Epithelial cell of prostate (primary cell): Measurements from ENCODE around the gene LPA.
A peak's percentile ranks its signal among the peaks of the same experiment; 100 is the strongest.
"Not testable (repeated sequence)": the region's sequence is repeated elsewhere in the genome, so short reads cannot be mapped to it uniquely, and the experiment has no call there.

Source experiments
- DNase-seq: peaks from one replicate; pipeline ENCODE4 v3.0.0-alpha.2; 2011; ENCODE audit warnings: low read depth, low spot score
- H3K27ac ChIP-seq: fragments of 450-650 bp; 2 replicates; pipeline ENCODE4 v1.5.1; 2017; ENCODE audit warnings: mild to moderate bottlenecking

Gene LPA

DNA sequence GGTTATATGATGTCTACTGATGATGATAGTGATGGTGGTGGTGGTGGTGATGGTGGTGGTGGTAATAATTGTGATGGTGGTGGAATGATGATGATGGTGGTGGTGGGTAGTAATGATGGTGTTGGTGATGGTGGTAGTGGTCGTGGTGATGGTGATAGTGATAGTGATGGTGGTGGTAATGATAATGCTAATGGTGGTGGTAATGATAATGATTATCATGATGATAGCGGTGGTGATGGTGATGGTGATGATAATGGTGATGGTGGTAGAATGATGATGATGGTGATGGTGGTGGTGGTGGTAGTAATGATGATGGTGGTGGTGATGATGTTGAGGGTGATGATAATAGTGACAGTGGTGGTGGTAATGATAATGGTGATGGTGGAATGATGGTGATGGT, 4.5 kb upstream of the LPA start:
- no peak for DNase-seq

DNA sequence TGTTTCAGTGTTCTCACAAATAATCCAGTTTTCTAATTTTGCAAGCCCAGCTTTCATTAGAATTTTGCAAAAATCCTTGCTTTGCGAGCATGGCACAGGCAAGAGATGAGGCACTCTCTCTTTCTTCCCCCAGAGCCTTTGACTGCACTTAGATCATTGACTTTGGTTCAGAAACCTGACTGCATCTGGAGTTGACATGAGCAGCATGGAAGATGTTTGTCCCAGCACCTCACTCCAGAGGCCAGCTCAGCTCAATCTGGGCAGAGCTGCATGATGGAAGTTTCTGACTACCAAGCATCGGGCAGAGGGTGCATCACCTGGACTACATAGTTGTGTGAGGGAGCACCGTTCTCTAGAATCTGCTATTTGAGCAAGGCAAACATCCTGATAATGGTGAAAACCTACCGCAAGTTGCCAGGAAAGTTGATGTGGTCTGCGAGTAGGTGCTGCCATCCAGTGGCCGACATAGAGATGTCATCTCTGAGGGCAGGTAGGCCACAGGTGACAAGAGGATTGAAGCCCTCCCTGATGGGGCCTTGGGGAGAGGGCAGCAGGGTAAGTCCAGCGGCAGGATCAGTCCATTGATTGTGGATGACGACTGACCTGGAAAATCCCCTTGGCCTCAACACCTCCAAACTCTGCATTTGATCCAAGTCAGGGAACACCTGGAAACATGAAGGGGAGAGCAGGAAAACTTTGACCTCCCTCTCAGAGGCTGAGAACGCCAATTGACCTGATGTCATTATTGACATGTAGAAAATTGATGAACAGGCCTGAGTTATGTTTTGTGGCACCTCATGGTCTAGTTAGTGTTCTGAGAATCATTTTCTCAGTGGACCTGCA, 3.8 kb upstream of the LPA start:
- DNase-seq: peak; percentile 10

More for the DNA sequence above, 4.5 kb upstream of the LPA start:
- H3K27ac ChIP-seq: no peak overlapping the region

DNA sequence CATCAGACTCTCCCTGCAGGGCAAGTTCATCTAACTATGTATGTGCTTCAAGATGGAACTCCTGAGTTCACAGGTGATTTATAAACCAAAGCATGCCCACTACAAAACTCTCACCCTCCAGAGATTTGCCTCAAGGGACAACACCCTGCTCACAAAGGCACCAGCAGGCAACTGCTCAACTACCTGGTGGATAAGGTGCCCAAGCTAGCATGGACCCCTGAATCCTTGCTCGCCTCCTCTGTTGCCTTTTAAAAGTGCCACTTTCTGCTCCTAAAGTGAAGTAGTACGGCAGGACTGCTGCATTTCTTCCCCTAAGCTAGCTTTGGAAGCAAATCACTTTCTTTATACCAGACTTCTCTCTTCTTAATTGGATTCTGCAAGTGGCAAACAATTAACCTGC, 1.2 kb downstream of the LPA start:
- no peak for DNase-seq
- H3K27ac ChIP-seq: no peak overlapping the region

More for the DNA sequence above, 3.8 kb upstream of the LPA start:
- H3K27ac ChIP-seq: no peak overlapping the region

DNA sequence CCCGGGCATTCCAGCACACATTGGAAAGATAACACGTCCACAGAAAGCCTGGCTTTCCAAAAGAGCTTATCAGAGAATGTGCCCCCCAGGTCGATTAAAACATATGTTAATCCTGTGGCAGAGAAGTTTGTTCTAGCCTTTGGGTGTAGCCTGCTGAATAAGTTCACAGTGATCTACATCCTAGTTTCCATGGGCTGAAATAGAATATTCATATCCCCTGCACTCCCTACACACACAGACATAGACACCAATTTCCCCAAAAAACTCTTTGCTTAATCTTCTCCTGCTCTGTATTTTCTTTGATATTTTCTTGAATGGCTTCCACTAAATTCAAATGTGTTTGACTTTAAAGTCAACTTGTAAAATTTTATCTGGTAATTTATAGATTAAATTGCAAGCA, 1.6 kb downstream of the LPA start:
- H3K27ac ChIP-seq: no peak overlapping the region

DNA sequence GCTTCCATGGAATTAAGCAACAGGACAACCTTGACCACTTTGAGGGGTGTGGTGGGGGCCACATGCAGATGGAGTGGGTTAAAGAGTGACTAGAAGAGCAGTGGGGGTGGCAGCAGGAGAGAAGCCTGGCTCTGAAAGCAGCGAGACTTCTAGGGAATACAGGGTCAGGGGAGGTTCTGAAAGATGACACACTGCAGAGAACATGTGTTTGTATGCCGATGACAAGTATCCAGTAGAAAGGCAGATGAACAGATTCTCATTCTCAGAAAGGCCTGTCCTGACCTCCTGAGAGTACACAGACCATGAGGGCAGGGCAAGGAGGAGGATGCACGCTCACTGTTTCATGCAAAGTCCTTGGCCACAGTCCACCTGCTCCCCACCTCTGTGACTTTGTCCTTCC, 2.9 kb downstream of the LPA start:
- H3K27ac ChIP-seq: no peak overlapping the region
- DNase-seq: no peak

More for the DNA sequence above, 1.6 kb downstream of the LPA start:
- DNase-seq: no peak

DNA sequence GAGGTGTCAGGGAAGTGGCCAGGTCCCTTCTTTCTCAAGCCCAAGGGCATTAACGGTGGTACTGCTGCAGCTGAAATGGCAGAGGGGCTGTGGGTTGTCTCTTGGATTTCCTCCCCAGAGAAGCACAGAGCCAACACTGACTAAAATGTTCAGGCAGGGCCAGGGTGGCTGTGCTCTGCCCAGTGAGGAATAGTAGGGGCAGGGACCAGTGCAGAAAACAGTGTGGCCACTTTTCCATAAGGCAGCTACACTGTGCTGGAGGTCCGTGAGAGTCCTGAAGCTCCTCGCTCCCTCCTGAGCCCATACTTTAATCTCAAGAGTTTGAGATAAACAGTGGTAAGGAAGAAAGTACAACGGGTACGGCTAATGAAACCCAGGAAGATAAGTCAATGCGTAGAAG, 4.5 kb downstream of the LPA start:
- no peak for DNase-seq
- H3K27ac ChIP-seq: no peak overlapping the region

DNA sequence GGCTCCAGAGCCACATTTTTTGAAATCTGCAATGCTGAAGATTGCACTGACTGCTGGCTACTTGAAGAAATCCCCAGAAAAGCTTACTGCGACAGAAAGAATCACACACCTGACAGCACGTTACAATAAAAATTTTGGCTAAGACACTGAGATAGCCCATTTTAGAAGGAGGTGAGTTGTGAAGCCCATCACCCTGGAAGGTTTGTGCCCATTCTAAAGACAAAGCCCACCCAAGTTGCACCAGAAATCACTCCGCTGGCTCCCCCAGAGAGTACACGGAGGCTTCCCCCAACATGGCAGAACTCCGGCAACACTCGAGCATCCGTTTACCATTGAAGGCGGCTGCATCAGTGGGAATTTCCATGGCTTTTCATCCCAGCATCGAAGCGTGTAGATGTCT, 29.4 kb downstream of the LPA start:
- DNase-seq: no peak

DNA sequence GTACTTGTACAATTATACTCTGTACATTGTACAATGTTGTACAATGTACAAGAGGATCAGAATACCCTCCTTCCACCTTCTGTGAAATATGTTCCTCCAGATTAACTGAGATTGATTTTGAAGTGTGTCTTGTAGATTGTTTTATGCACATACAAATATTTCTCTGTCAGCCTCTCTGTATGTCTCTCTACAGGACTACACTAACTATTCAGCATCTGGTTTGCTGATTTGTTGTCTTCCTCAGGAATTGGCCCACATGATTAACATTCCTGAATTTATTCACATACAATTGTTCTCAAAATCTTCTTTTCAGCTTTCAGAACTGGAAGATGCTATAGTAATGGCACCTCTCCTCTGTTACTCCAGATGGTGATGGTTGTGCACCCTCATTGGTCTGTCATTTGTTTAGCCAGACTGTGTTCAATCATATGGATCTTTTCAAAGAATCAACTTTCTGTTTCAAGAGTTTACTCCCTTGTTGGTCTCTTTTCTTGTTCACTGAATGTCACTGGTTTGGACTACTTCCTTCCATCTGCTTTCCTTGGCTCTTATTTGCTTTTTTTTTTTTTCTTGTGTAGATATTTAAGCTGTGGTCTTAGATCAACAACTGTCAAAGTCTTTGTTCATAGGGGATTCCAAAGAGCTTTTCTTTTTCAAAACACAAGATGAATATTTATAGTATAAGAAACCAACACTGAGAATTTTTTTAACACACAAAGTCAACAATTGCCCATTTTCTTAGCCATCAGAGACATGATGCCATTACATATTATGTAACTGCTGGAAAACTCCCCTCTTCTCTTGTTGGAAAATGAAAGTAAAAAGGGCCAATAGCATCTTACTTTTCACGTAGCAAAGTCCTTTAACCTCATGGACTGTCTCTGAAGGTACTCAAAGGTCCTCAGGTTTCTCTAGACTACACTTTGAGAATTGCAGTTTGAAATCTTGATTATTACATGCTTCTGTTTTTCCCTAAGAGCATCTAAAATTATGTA, 67.9 kb downstream of the LPA start:
- no peak for DNase-seq
- H3K27ac ChIP-seq: no peak overlapping the region

More for the DNA sequence above, 29.4 kb downstream of the LPA start:
- H3K27ac ChIP-seq: no peak overlapping the region

DNA sequence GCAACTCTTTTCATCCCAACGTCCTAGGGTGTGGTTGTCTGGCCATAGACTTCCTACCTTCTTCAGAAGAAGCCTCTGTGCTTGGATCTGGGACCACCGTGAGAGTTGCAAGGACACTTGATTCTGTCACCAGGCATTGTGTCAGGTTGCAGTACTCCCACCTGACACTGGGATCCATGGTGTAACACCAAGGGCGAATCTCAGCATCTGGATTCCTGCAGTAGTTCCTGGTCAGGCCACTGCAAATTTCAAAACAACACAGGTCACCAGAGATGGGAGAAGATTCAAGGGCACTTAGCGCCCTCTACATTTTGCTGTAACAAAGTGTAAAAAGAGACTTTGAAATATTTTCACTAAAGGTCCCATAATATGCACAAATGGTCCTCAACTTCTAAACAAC, 68.8 kb downstream of the LPA start:
- DNase-seq, H3K27ac ChIP-seq: not testable (repeated sequence)

DNA sequence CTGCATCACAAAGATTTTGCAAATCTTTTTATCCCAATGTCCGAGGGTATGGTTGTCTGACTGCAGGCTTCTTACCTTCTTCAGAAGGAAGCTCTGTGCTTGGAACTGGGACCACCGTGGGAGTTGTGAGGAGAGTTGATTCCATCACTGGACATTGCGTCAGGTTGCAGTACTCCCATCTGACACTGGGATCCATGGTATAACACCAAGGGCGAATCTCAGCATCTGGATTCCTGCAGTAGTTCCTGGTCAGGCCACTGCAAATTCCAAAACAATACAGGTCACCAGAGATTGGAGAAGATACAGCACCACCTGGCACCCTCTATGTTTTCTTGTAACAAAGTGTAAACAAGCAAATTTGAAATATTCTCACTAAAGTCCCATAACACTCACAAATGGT, 77.7 kb downstream of the LPA start:
- no peak overlapping the region for H3K27ac ChIP-seq
- DNase-seq: no peak

DNA sequence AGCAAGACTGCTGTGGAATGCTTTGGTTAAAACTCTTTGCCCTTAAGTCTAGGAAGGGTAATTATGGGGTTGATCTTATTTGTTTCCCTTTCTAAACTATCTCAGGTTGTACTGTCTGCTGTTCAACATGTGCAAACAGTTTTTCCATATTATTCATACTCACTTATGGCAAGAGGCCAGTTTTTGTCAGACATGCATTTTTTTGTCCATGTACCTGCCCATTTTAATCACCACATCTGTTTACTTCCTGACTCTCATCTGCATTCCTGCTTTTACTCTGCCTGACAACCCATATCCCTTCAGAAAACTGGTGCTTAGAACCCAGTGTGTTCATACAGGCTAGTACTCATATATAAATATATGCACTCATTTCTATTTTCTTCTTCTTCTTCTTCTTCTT, 80.3 kb downstream of the LPA start:
- peak; percentile 73 for DNase-seq
- no peak overlapping the region for H3K27ac ChIP-seq

DNA sequence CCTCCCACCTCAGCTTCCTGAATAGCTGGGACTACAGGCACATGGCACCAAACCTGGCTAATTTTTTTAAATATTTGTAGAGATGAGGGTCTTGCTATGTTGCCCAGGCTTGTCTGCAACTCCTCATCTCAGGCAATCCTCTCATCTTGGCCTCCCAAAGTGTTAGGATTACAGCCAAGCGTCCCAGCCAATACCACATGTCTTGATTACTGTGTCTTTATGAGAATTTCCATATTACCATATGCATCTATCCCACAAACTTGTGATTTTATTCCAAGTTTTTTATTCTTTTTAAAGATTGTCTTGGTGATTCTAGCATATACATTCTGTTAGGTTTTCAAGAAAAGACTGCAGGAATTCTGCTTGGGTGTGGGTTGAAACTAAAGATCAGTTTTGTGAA, 82.7 kb downstream of the LPA start:
- no peak overlapping the region for H3K27ac ChIP-seq
- no peak for DNase-seq

DNA sequence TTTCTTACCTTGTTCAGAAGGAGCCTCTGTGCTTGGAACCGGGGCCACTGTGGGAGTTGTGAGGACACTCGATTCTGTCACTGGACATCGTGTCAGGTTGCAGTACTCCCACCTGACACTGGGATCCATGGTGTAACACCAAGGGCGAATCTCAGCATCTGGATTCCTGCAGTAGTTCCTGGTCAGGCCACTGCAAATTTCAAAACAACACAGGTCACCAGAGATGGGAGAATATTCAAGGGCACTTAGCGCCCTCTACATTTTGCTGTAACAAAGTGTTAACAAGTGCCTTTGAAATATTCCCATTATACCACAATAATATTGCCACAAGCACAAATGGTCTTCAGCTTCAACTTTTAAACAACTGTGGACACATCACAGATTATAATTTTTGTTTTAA, 85.6 kb downstream of the LPA start:
- not testable (repeated sequence) for DNase-seq, H3K27ac ChIP-seq

DNA sequence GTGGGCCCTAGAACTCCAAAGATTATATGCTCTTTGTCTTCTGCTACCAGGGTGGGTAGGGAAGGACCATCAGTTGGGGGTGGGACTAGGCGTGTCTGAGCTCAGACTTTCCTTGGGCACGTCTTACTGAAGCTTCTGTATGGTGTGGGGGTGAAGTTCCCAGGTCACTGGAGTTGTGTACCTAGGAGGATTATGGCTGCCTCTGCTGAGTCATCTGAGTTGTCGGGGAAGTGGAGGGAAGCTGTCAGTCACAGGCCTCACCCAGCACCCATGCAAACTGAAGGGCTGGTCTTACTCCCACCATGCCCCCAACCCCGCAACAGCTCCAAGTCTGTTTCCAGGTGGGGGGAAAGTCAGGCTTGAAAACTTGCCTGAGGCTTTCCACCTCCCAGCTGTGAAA, 90.1 kb downstream of the LPA start:
- DNase-seq: no peak
- H3K27ac ChIP-seq: no peak overlapping the region

DNA sequence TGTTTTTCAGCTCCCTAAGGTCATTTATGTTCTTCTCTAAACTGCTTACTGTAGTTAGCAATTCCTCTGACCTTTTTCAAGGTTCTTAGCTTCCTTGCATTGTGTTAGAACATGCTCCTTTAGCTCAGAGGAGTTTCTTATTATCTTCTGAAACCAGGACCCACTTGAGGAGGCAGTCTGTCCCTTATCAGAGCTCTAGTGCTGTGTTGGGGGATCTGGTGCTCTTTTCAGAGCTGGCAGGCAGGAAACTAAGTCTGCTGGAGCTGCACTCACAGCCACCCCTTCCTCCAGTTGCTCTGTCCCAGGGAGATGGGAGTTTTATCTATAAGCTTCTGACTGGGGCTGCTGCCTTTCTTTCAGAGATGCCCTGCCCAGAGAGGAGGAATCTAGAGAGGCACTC, 92.9 kb downstream of the LPA start:
- H3K27ac ChIP-seq, DNase-seq: not testable (repeated sequence)

DNA sequence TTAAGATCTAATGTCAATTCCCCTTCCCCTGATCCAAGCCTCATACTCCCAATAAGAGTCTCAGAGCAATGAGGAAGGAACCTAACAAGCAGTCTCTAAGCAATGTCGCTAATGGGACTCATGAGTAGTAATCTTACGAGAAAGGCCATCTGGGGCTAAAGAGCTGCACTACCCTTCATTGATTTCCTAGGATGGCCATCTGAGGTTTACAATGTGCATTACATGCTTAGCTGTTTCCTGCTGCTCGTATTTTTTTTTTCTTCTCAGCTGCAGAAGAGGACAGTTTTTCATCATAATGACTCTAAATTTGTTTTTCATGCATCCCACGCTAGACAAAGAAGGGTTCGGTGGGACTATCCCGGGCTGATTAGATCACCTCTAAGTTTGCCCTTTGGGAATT, 119.3 kb downstream of the LPA start:
- H3K27ac ChIP-seq: no peak overlapping the region
- DNase-seq: no peak

DNA sequence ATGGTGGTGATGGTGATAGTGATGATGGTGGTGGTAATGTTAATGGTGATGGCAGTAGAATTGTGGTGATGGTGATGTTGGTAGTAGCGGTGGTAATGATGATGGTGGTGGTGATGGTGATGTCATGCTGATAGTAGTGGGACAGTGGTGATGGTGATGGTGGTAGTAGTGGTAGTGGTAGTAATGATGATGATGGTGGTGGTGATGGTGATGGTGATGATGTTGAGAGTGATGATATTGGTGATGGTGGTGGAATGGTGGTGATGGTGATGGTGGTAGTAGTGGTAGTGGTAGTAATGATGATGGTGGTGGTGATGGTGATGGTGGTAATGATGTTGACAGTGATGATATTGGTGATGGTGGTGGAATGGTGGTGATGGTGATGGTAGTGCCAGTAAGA, 128.8 kb downstream of the LPA start:
- no peak for DNase-seq
- no peak overlapping the region for H3K27ac ChIP-seq

DNA sequence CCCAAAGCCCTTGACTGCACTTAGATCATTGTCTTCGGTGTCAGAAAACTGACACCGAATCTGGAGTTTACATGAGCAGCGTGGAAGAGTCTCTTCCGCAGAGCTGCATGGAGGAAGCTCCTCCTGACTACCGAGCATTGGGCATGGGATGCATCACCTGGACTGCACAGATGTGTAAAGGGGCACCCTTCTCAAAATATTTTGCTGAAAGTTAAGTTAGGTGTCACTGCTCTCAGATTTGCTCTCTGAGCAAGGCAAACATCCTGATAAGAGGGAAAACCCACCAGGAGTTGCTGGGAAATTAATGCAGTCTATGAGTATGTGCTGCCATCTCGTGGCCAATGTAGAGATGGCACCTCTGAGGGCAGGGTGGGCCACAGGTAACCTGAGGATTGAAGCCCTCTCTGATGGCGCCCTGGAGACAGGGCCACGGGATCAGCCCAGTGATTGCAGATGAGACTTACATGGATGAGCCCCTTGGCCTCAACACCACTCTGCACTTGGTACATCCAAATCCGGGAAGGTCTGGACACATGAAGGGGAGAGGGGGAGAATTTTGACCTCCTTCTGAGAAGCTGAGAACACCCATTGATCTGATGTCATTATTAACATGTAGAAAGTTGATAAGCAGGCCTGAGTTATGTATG, 129.9 kb downstream of the LPA start:
- H3K27ac ChIP-seq: no peak overlapping the region
- no peak for DNase-seq

DNA sequence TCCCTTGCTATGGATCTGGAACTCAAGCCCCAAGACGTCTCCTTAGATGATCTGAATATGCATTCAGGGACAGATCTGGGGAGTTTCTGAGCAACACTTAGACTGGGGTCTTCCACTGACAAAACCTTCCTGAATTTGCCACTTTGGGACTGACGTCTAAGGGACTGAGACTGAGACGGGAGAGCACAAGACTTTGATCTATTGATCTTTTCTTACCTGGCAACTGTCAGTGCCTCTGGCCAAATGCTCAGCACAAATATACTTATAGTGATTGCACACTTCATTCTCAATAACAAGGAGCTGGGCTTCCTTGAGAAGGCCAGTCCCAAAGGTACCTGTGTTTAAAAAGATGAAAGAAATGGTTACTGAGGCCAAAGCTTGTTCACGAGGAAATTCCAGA, 131.8 kb downstream of the LPA start:
- DNase-seq: no peak
- no peak overlapping the region for H3K27ac ChIP-seq

DNA sequence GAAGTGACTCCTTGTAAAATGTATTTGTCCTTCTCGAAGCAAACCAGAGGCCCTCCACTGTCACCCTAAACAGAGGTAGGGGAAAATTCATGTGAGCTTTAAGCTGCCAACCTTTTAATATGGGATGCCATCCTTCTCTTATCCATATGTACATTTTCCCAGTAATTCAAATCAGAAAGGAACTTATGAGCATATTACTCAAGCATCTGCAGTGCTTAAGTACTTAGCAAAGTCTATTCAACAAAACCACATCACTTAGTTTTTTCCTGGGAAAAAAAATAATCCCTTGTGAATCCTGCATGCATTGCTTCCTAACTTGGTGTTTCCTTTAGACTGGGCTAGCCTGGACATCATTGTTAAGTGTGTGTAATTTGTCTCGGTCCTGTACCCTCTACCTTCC, 132.2 kb downstream of the LPA start:
- DNase-seq: no peak
- no peak overlapping the region for H3K27ac ChIP-seq

DNA sequence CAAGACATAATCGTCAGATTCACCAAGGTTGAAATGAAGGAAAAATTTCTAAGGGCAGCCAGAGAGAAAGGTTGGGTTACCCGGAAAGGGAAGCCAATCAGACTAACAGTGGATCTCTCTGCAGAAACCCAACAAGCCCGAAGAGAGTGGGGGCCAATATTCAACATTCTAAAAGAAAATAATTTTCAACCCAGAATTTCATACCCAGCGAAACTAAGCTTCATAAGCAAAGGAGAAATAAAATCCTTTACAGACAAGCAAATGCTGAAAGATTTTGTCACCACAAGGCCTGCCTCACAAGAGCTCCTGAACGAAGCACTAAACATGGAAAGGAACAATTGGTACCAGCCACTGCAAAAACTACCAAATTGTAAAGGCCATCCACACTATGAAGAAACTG, 134.6 kb downstream of the LPA start:
- not testable (repeated sequence) for H3K27ac ChIP-seq, DNase-seq
